ENCODE measurements around the gene NECAP2.
A peak's percentile ranks its signal among the peaks of the same experiment; 100 is the strongest.
"Not testable (repeated sequence)": the region's sequence is repeated elsewhere in the genome, so short reads cannot be mapped to it uniquely, and the experiment has no call there.

Gene NECAP2

GRCh38 chr1:16430606-16431005 lies 9.9 kb upstream of the NECAP2 start:
- DNase-seq (ENCODE audit: low spot score) = peak; percentile 30

- DNase-seq (ENCODE audit: low spot score) = no peak
Observed at GRCh38 chr1:16433030-16433429, 7.5 kb upstream of the NECAP2 start.

- DNase-seq (ENCODE audit: low spot score) = no peak
Observed at GRCh38 chr1:16434007-16434406, 6.5 kb upstream of the NECAP2 start.

- DNase-seq (ENCODE audit: low spot score) = peak; percentile 25
Observed at GRCh38 chr1:16434501-16434900, 6.0 kb upstream of the NECAP2 start.

- no peak for DNase-seq (ENCODE audit: low spot score)
Observed at GRCh38 chr1:16436946-16437474, 3.5 kb upstream of the NECAP2 start, which contains the start of gene SPATA21. SPATA21 (minus strand) TSS chr1:16437424; CDS start chr1:16431371, 6,053 bp downstream.

GRCh38 chr1:16438516-16438915 lies 2.0 kb upstream of the NECAP2 start:
- DNase-seq (ENCODE audit: low spot score) = no peak

- DNase-seq (ENCODE audit: low spot score) = no peak
Observed at GRCh38 chr1:16438924-16439323, 1.6 kb upstream of the NECAP2 start.

- DNase-seq (ENCODE audit: low spot score) = peak; percentile 34
Observed at GRCh38 chr1:16440131-16440469, 424 bp upstream of the NECAP2 start.

- DNase-seq (ENCODE audit: low spot score) = peak; percentile 34
Observed at GRCh38 chr1:16441282-16441665, 750 bp downstream of the NECAP2 start.

GRCh38 chr1:16442265-16442664 lies 1.7 kb downstream of the NECAP2 start:
- DNase-seq (ENCODE audit: low spot score) = no peak

GRCh38 chr1:16442941-16443340 lies 2.4 kb downstream of the NECAP2 start:
- no peak for DNase-seq (ENCODE audit: low spot score)

GRCh38 chr1:16443975-16444770 lies 3.6 kb downstream of the NECAP2 start:
- no peak for DNase-seq (ENCODE audit: low spot score)

GRCh38 chr1:16445052-16445451 lies 4.5 kb downstream of the NECAP2 start:
- no peak for DNase-seq (ENCODE audit: low spot score)

GRCh38 chr1:16446116-16446515 lies 5.6 kb downstream of the NECAP2 start:
- DNase-seq (ENCODE audit: low spot score) = no peak

- no peak for DNase-seq (ENCODE audit: low spot score)
Observed at GRCh38 chr1:16447641-16448040, 7.1 kb downstream of the NECAP2 start.

GRCh38 chr1:16449065-16449464 lies 8.5 kb downstream of the NECAP2 start:
- no peak for DNase-seq (ENCODE audit: low spot score)

GRCh38 chr1:16449666-16450065 lies 9.1 kb downstream of the NECAP2 start:
- DNase-seq (ENCODE audit: low spot score) = no peak

GRCh38 chr1:16450863-16451481 lies 10.4 kb downstream of the NECAP2 start:
- no peak for DNase-seq (ENCODE audit: low spot score)

- DNase-seq (ENCODE audit: low spot score) = no peak
Observed at GRCh38 chr1:16451841-16452528, 11.5 kb downstream of the NECAP2 start.

- not testable (repeated sequence) for DNase-seq (ENCODE audit: low spot score)
Observed at GRCh38 chr1:16454909-16455308, 14.4 kb downstream of the NECAP2 start.

- DNase-seq (ENCODE audit: low spot score) = not testable (repeated sequence)
Observed at GRCh38 chr1:16456151-16456550, 15.6 kb downstream of the NECAP2 start.

- no peak for DNase-seq (ENCODE audit: low spot score)
Observed at GRCh38 chr1:16458831-16459230, 18.3 kb downstream of the NECAP2 start.

Data from RKO (cell line).